ENCODE data around the gene ADAMTS2.

GRCh38 chr5:179308563-179309382 lies 36.5 kb downstream of the ADAMTS2 start:
- TF ChIP-seq SUZ12 (IDR thresholded peaks at IDR 0.05) (no peak), SP1 (IDR thresholded peaks at IDR 0.05) (no peak), HDGF (IDR thresholded peaks at IDR 0.05; ENCODE audit: borderline replicate concordance) (no peak), ARNT (IDR thresholded peaks at IDR 0.05) (no peak), CTBP1 (IDR thresholded peaks at IDR 0.05; ENCODE audit: borderline replicate concordance) (no peak), FOXM1 (IDR thresholded peaks at IDR 0.05; ENCODE audit: borderline replicate concordance) (no peak), ELF4 (IDR thresholded peaks at IDR 0.05) (no peak), L3MBTL2 (conservative IDR thresholded peaks at IDR 0.05) (no peak), ZNF384 (IDR thresholded peaks at IDR 0.05) (no peak), FOXK2 (IDR thresholded peaks at IDR 0.05) (no peak)
